Superior temporal gyrus (tissue), 1 donor: ENCODE results near the gene ADCY5.

Experiments used
- DNase-seq: peaks from one replicate; pipeline ENCODE4 v3.0.0-alpha.2; 2016; ENCODE audit errors: extremely low spot score

Gene ADCY5

GRCh38 chr3:123406598-123406997, 42.3 kb downstream of the ADCY5 start:
- no peak for DNase-seq

GRCh38 chr3:123405936-123406510, 42.9 kb downstream of the ADCY5 start:
- no peak for DNase-seq

- no peak for DNase-seq
These were observed 43.9 kb downstream of the ADCY5 start for GRCh38 chr3:123405021-123405420.

DNA sequence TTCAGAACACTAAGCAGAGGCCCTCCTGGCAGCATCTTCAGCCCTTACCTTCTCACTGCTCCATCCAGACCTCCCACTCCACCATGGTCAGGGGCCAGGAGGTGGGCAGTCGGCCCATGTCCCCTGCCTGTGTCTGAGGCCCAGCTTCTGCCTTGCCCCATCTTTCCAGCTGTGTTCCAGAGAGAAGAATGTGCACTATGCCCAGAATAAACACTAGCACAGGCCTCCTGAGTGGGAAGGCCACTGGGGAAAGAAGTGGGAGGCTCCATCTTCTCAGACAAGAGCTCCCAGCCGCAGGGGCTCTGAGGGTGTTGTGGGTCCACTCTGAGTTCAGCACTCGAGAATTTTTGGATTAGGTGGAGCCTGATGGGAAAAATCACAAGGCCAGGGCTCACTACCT, 44.5 kb downstream of the ADCY5 start:
- DNase-seq = no peak

- no peak for DNase-seq
These were observed 46.9 kb downstream of the ADCY5 start for GRCh38 chr3:123401836-123402530.

DNA sequence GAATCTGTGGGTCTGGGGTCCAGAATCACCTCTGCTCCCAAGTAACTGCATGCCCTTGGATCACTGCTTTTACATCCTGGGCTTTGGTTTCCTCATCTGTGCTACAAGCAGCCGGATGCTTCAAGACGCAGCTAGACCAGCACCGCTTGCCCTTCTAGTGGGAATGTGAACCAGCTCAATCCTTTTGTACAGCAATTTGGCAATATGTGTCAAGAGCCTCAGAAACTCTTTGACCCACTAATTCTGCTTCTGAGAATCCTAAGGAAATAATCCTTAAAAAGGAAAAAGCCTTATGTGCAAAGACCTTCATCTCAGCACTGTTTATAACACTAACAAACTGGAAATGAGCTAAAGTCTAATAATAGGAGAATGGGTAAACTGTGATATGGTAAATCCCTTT, 48.7 kb downstream of the ADCY5 start:
- DNase-seq = no peak

DNA sequence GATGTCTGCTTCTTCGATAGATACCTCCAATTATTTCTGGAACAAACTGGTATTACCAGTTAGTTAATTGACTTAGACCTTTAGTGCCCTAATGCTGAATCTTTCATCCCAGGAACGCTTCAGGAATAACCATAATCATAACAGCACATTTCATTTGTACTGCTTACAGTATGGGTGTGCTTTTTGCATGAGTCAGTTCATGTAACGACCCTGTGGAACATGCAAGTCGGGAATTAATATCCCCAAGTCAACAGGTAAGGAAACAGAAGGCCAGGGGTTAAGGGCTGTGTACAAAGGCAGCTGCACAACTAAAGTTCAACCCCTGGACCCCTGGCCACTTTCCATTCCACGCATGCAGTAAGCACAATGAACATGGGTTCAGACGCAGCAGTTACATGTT, 49.2 kb downstream of the ADCY5 start:
- no peak for DNase-seq

DNA sequence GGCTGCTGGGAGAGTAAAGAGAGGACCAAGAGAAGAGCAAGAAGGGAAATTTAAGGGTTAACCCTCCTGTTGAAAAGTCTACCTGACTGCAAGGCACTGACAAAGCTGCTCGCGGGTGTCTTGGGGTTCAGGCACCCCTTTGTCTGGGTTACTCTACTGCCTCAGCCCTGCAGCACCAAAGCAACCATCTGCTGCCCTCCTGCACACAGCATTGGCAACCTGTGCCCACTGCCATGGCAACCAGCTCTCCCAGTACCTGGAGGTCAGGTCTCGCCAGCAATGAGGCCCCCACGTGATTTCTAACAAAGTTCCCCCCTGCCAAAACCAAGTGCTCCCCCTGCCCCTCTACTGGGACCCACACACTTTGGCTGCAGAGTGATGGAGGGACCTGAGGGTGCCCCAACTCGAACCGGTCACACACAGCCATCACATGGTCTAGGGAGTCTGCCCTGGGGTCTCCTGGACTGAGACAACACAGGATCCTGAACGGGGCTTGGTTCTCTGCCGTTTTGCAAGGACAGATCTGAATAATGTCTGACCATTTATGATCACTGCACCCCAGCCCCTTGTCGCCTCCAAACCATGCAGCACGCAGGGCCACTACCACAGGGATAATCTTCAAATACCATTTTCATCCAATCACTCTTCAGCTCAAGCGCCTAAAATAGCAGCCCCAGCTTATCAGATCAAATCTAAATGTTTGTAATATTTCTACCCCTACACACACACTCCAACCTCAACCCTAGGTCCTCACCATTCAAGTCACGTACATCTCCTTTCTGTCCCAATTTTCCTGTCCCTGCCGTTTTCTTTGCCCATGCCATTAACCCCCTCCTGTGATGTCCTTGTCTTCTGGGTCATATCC, 50.7 kb downstream of the ADCY5 start:
- DNase-seq = no peak

- no peak for DNase-seq
These were observed 51.8 kb downstream of the ADCY5 start for GRCh38 chr3:123397050-123397590.

- DNase-seq = no peak
These were observed 52.5 kb downstream of the ADCY5 start for GRCh38 chr3:123396171-123397049.

DNA sequence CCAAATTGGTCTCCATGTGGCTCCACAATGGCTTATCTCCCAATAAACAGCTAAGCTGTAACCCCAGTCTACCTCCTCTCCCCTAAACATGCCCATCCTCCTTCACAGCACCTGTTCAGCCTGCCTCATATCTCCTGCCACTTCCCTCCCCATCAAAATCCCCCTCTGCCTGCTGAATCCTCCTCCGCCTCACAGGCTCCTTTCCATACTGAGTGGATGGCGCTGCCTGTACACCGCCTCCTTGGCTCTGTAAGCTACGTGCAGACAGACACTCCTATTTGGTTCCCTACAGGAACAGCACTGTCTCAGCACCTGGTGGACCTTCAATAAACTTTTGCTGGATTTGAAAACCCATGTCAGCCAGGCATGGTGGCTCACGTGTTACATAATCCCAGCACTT, 53.7 kb downstream of the ADCY5 start:
- DNase-seq = no peak

DNA sequence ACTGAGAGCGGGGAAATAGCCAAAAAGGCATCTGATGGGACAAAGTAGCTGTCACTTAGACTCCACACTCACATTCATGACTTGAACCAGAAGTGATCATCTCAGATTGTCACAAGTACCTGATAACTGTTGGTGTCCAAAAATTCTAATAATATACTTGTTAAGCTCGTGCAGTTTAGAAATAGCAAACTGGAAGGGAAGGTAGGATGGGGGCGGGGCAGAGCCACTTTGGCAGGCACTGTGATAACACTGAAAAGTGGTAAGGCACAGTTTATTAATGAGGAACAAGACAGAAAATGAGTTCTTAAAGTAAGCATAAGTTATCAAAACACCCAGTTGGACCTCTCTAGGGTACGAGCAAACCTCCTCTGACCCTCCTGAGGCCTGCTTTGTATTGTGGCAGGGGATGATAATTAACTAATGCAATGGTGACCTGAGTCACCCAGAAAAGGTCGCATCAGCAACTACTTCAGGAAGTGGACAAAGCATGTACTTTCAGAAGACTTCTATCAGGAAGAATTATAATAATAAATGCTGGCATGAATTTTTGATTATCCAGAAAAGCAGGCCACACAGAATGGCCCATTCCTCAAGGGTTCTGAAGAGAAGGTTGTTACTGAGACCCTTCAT, 54.4 kb downstream of the ADCY5 start:
- no peak for DNase-seq

DNA sequence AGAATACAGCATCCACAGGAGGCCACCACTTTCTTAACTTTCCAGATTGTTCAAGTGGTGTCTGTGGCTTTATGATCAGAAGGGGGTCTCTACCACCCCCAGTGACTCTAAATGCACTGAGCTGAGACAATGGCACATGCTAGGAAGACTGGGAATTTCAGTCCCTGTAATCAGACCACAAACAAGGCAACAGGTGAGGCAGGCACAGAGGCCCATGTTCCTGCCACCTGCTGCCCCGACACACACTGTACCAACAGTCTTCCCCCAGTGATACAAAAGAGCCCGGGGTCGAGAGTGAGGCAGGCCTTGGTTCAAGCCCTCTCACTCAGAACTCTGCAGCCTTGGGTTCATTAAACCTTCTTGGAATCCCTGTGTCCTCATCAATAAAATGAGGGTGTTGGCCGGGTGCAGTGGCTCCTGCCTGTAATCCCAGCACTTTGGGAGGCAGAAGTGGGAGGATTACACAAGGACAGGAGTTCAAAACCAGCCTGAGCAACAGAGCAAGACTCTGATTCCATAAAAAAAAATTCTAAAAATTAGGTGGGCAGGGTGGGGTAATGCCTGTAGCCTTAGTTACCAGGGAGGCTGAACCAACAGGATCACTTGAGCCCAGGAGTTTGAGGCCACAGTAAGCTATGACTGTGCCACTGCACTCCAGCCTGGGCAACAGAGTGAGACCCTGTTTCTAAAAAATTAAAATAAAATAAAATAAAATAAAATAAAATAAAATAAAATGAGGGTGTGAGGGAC, 55.8 kb downstream of the ADCY5 start:
- DNase-seq = no peak

GRCh38 chr3:123392368-123392767, 56.5 kb downstream of the ADCY5 start:
- DNase-seq = no peak

DNA sequence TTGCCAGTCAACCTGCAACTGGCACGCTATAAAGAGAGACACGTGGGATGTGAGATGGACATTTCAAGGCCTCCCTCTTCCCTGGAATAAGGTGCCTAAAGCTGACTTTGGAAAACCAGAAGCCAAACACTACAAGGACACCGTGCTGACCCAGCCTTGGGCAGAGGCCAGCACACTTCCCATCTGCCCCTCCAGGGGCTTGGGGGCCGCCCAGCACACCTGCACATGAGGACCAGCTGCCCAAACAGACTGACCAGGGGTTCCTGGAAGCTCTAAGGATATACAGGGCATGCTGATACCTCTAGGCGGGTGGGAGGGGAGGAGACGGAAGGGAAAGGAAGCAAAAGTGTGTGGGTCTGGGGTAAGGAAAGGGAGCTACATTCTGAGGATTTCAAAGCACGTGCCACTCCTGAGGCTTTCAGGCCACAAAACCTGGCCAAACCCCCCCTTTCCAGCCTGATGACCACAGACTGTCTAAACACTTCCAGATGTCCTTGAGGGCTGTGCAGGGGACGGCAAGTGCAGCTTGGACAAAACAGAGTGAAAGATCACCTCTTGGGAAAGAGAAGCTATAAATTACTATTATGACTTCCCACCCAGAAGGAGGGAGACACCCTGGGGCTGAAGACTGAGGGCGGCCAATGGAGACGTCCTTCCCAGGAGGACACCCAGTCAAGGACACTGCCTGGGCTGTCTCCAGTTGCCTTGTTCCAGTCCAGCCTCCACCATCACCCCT, 57.9 kb downstream of the ADCY5 start:
- no peak for DNase-seq

DNA sequence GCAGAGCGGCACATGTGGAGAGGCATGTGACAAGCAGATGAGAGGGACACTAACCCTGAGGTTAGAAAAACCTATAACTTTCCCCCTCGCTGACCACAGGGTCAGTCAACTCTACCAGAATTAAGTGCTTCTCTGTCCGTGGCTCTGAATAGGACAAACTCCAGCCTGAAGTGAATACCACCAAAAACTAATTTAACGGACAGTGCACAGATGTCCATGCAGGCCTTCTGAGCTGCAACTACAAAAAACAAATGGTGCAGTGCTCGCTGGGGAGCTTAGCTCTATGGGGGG, 59.3 kb downstream of the ADCY5 start:
- no peak for DNase-seq

GRCh38 chr3:123388811-123389627, 59.9 kb downstream of the ADCY5 start:
- no peak for DNase-seq

GRCh38 chr3:123388042-123388441, 60.8 kb downstream of the ADCY5 start:
- DNase-seq = no peak

GRCh38 chr3:123387532-123387931, 61.4 kb downstream of the ADCY5 start:
- no peak for DNase-seq
